Measurements from ENCODE around the gene RIC8A. TPM values are rescaled to one million over a fixed set of nuclear protein-coding genes. Genes with fewer than 3 reads are reported as not detected.

The RIC8A gene
- total and polyA plus RNA-seq, 2 of the 13 experiments (the other 11 are each of a cell fraction or from before 2014, with no cell fraction given) = 62.1 to 63.8 TPM

DNA sequence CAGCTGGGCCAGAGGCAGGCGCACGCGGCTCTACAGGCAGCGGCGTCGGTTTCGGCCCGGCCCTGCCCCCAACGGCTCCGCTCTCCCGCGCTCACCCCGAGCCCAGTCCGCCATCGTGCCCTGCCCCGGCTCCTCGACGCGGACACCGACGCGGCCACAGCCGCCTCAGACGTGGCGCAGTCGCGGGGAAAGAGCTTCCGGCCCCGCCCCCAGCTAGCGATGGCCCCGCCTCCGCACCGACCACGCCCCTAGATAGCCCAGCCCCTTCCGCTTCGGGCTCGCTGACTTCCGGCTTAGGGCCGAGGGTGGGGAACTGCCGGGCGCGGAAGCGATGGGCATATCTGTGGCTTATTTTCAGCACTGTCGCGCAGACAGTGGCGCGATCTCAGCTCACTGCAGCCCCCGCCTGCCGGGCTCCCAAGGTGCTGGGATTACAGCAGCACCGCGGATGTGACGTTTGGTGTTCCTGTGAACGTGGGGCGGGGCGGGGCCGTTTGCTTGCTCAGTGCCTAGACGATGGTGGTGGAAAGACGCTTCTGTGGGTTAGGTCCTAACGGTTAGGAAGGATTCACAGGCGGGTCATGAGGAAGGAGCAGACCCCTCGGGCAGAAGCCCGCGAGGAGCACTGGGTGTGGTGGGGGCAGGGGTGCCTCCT lies at the start of gene RIC8A, which contains the start of gene BET1L (continued):
- TF ChIP-seq, protein P1, sequence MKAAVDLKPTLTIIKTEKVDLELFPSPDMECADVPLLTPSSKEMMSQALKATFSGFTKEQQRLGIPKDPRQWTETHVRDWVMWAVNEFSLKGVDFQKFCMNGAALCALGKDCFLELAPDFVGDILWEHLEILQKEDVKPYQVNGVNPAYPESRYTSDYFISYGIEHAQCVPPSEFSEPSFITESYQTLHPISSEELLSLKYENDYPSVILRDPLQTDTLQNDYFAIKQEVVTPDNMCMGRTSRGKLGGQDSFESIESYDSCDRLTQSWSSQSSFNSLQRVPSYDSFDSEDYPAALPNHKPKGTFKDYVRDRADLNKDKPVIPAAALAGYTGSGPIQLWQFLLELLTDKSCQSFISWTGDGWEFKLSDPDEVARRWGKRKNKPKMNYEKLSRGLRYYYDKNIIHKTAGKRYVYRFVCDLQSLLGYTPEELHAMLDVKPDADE (CRISPR knock-in tag; IDR thresholded peaks at IDR 0.05) = no peak
- TF ChIP-seq NFIC (IDR thresholded peaks at IDR 0.05; ENCODE audit: low read length) (no peak), JARID2 (CRISPR knock-in tag; IDR thresholded peaks at IDR 0.05; ENCODE audit: insufficient replicate concordance) (no peak), XBP1 (CRISPR knock-in tag; IDR thresholded peaks at IDR 0.05) (no peak), NFYC (CRISPR knock-in tag; IDR thresholded peaks at IDR 0.05) (no peak), HIVEP1 (CRISPR knock-in tag; IDR thresholded peaks at IDR 0.05) (no peak), ZNF329 (CRISPR knock-in tag; IDR thresholded peaks at IDR 0.05; ENCODE audit: low read depth) (peak; percentile 84; the same call in 1 of the 2 replicates), KMT2A (CRISPR knock-in tag; IDR thresholded peaks at IDR 0.05) (peak; percentile 75; the same call in 1 of the 2 replicates), ZNF558 (CRISPR knock-in tag; IDR thresholded peaks at IDR 0.05; ENCODE audit: borderline replicate concordance) (peak; percentile 38; the same call in 1 of the 2 replicates), STAT5B (CRISPR knock-in tag; IDR thresholded peaks at IDR 0.05) (no peak)
- TF ChIP-seq, protein P2, sequence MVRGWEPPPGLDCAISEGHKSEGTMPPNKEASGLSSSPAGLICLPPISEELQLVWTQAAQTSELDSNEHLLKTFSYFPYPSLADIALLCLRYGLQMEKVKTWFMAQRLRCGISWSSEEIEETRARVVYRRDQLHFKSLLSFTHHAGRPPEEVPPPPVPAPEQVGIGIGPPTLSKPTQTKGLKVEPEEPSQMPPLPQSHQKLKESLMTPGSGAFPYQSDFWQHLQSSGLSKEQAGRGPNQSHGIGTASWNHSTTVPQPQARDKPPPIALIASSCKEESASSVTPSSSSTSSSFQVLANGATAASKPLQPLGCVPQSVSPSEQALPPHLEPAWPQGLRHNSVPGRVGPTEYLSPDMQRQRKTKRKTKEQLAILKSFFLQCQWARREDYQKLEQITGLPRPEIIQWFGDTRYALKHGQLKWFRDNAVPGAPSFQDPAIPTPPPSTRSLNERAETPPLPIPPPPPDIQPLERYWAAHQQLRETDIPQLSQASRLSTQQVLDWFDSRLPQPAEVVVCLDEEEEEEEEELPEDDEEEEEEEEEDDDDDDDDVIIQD (CRISPR knock-in tag; IDR thresholded peaks at IDR 0.05; ENCODE audit: low read depth) = 0 out of 2 replicates have a peak, but pooled peaks have one; percentile 11
- TF ChIP-seq, protein P3, sequence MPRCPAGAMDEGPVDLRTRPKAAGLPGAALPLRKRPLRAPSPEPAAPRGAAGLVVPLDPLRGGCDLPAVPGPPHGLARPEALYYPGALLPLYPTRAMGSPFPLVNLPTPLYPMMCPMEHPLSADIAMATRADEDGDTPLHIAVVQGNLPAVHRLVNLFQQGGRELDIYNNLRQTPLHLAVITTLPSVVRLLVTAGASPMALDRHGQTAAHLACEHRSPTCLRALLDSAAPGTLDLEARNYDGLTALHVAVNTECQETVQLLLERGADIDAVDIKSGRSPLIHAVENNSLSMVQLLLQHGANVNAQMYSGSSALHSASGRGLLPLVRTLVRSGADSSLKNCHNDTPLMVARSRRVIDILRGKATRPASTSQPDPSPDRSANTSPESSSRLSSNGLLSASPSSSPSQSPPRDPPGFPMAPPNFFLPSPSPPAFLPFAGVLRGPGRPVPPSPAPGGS (CRISPR knock-in tag; IDR thresholded peaks at IDR 0.05) = peak; percentile 74
- TF ChIP-seq, protein P4, sequence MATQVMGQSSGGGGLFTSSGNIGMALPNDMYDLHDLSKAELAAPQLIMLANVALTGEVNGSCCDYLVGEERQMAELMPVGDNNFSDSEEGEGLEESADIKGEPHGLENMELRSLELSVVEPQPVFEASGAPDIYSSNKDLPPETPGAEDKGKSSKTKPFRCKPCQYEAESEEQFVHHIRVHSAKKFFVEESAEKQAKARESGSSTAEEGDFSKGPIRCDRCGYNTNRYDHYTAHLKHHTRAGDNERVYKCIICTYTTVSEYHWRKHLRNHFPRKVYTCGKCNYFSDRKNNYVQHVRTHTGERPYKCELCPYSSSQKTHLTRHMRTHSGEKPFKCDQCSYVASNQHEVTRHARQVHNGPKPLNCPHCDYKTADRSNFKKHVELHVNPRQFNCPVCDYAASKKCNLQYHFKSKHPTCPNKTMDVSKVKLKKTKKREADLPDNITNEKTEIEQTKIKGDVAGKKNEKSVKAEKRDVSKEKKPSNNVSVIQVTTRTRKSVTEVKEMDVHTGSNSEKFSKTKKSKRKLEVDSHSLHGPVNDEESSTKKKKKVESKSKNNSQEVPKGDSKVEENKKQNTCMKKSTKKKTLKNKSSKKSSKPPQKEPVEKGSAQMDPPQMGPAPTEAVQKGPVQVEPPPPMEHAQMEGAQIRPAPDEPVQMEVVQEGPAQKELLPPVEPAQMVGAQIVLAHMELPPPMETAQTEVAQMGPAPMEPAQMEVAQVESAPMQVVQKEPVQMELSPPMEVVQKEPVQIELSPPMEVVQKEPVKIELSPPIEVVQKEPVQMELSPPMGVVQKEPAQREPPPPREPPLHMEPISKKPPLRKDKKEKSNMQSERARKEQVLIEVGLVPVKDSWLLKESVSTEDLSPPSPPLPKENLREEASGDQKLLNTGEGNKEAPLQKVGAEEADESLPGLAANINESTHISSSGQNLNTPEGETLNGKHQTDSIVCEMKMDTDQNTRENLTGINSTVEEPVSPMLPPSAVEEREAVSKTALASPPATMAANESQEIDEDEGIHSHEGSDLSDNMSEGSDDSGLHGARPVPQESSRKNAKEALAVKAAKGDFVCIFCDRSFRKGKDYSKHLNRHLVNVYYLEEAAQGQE (IDR thresholded peaks at IDR 0.05; ENCODE audit: borderline replicate concordance in 1 of 2, low read depth in 1 of 2, low read length in 2 of 2) = peak in 1 of 2 experiments; percentile 40; a peak in 1 of 4 replicates
- TF ChIP-seq, protein P5, sequence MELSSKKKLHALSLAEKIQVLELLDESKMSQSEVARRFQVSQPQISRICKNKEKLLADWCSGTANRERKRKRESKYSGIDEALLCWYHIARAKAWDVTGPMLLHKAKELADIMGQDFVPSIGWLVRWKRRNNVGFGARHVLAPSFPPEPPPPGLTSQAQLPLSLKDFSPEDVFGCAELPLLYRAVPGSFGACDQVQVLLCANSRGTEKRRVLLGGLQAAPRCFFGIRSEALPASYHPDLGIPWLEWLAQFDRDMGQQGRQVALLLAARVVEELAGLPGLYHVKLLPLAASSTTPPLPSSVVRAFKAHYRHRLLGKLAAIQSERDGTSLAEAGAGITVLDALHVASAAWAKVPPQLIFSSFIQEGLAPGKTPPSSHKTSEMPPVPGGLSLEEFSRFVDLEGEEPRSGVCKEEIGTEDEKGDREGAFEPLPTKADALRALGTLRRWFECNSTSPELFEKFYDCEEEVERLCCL (CRISPR knock-in tag; IDR thresholded peaks at IDR 0.05; ENCODE audit: borderline replicate concordance) = no peak
- TF ChIP-seq, protein P6, sequence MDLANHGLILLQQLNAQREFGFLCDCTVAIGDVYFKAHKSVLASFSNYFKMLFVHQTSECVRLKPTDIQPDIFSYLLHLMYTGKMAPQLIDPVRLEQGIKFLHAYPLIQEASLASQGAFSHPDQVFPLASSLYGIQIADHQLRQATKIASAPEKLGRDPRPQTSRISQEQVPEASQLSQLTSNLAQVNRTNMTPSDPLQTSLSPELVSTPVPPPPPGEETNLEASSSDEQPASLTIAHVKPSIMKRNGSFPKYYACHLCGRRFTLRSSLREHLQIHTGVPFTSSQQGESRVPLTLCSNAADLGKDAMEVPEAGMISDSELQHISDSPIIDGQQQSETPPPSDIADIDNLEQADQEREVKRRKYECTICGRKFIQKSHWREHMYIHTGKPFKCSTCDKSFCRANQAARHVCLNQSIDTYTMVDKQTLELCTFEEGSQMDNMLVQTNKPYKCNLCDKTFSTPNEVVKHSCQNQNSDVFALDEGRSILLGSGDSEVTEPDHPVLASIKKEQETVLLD (CRISPR knock-in tag; IDR thresholded peaks at IDR 0.05; ENCODE audit: low read depth) = peak; percentile 66; the same call in 1 of the 2 replicates
